Endothelial cell (in vitro differentiated cells): ENCODE measurements around the gene TBL1X. TPM values are rescaled to one million over a fixed set of nuclear protein-coding genes. Genes with fewer than 3 reads are reported as not detected.

ENCODE experiments used
- DNase-seq: peaks from one replicate; pipeline ENCODE4 v3.0.0; 2021; ENCODE audit warnings: low spot score
- H3K27ac Mint-ChIP-seq: one replicate; pipeline ENCODE4 v1.8.0; 2021; ENCODE audit warnings: mixed read lengths, inconsistent platforms; ENCODE audit not compliant: unreplicated experiment
- H3K27me3 Mint-ChIP-seq: one replicate; pipeline ENCODE4 v1.8.0; 2021; ENCODE audit warnings: mild to moderate bottlenecking, moderate library complexity, mixed read lengths, inconsistent platforms; ENCODE audit not compliant: unreplicated experiment
- H3K36me3 Mint-ChIP-seq: one replicate; pipeline ENCODE4 v1.8.0; 2021; ENCODE audit warnings: mild to moderate bottlenecking, low read depth, mixed read lengths, inconsistent platforms; ENCODE audit not compliant: unreplicated experiment
- H3K4me1 Mint-ChIP-seq: one replicate; pipeline ENCODE4 v1.8.0; 2021; ENCODE audit warnings: mild to moderate bottlenecking, mixed read lengths, inconsistent platforms; ENCODE audit not compliant: unreplicated experiment
- H3K4me3 Mint-ChIP-seq: one replicate; pipeline ENCODE4 v1.8.0; 2021; ENCODE audit warnings: mild to moderate bottlenecking, mixed read lengths, inconsistent platforms; ENCODE audit not compliant: unreplicated experiment
- H3K9me3 Mint-ChIP-seq: one replicate; pipeline ENCODE4 v1.8.0; 2021; ENCODE audit warnings: mixed read lengths, inconsistent platforms; ENCODE audit not compliant: unreplicated experiment
- CTCF ChIP-seq: fragments of 200-600 bp; sonication (generic); IDR thresholded peaks from one replicate; pipeline ENCODE4 v1.5.0; 2021; ENCODE audit warnings: antibody characterized with exemption; ENCODE audit not compliant: unreplicated experiment
- total RNA-seq: library from RNA; stranded (reverse); fragmentation: NEBNext Ultra II Directional; extraction: Animal tissue kit (Norgen Biotek cat#: 25700); gene quantifications from one replicate; pipeline ENCODE4 v1.2.1, GENCODE V29; 2021; ENCODE audit not compliant: unreplicated experiment

TBL1X gene
- total RNA-seq, 1 donor from 2014 or later: 19.4 TPM

- no peak overlapping the region for H3K27ac Mint-ChIP-seq
- no peaks in the 10 kb centered on the region for H3K27me3 Mint-ChIP-seq
- H3K4me1 Mint-ChIP-seq: no peaks in the 10 kb centered on the region
- no peaks in the 10 kb centered on the region for H3K36me3 Mint-ChIP-seq
- no peak for DNase-seq
- H3K9me3 Mint-ChIP-seq: no peaks in the 10 kb centered on the region
- H3K4me3 Mint-ChIP-seq: no peak overlapping the region
- TF ChIP-seq CTCF: no peak
Measured at GRCh38 chrX:9656277-9656676, 191.4 kb downstream of the TBL1X start.

GRCh38 chrX:9656871-9657270 is 192.0 kb downstream of the TBL1X start:
- H3K4me1 Mint-ChIP-seq: no peaks in the 10 kb centered on the region
- no peak overlapping the region for H3K4me3 Mint-ChIP-seq
- TF ChIP-seq CTCF: no peak
- H3K9me3 Mint-ChIP-seq: no peaks in the 10 kb centered on the region
- no peaks in the 10 kb centered on the region for H3K27me3 Mint-ChIP-seq
- H3K36me3 Mint-ChIP-seq: no peaks in the 10 kb centered on the region
- DNase-seq: no peak
- no peak overlapping the region for H3K27ac Mint-ChIP-seq

- Mint-ChIP-seq H3K4me1 (no peaks in the 10 kb centered on the region), H3K27ac (no peak overlapping the region), H3K4me3 (no peak overlapping the region), H3K27me3 (no peaks in the 10 kb centered on the region), H3K36me3 (no peaks in the 10 kb centered on the region), H3K9me3 (no peaks in the 10 kb centered on the region)
- no peak for TF ChIP-seq CTCF
- no peak for DNase-seq
Measured at GRCh38 chrX:9657590-9658256, 192.9 kb downstream of the TBL1X start.

GRCh38 chrX:9658409-9658808 is 193.6 kb downstream of the TBL1X start:
- no peak for TF ChIP-seq CTCF
- H3K27ac Mint-ChIP-seq: no peak overlapping the region
- no peak overlapping the region for H3K4me3 Mint-ChIP-seq
- no peaks in the 10 kb centered on the region for H3K4me1 Mint-ChIP-seq
- H3K27me3 Mint-ChIP-seq: no peaks in the 10 kb centered on the region
- H3K9me3 Mint-ChIP-seq: no peaks in the 10 kb centered on the region
- H3K36me3 Mint-ChIP-seq: no peaks in the 10 kb centered on the region
- DNase-seq: no peak

- H3K36me3 Mint-ChIP-seq: no peaks in the 10 kb centered on the region
- no peaks in the 10 kb centered on the region for H3K4me1 Mint-ChIP-seq
- H3K27me3 Mint-ChIP-seq: no peaks in the 10 kb centered on the region
- no peaks in the 10 kb centered on the region for H3K9me3 Mint-ChIP-seq
- TF ChIP-seq CTCF: no peak
- DNase-seq: no peak
- no peak overlapping the region for H3K4me3 Mint-ChIP-seq
- no peak overlapping the region for H3K27ac Mint-ChIP-seq
Measured at GRCh38 chrX:9659571-9660195, 194.8 kb downstream of the TBL1X start.
